ENCODE results near the gene CDIPT. TPM values are rescaled to one million over a fixed set of nuclear protein-coding genes. Genes with fewer than 3 reads are reported as not detected.
A peak's percentile ranks its signal among the peaks of the same experiment; 100 is the strongest.

Gene CDIPT
- total and polyA plus RNA-seq, 10 of the 15 experiments (the other 5 are each of a cell fraction or from before 2014, with no cell fraction given): 0.87 to 36.4 (median 27.1) TPM

GRCh38 chr16:29898804-29899515 is 35.9 kb upstream of the CDIPT start:
- SMC1A ChIA-PET (ENCODE audit: uncharacterized antibody, unreplicated experiment): no interaction called here

GRCh38 chr16:29898135-29898803 is 35.2 kb upstream of the CDIPT start:
- no peak for FAIRE-seq

More at GRCh38 chr16:29898804-29899515, 35.9 kb upstream of the CDIPT start:
- no peak for FAIRE-seq
- no peak for DNase-seq (ENCODE audit: low read depth, low spot score)
- Histone ChIP-seq H3K27ac (ENCODE audit: control insufficient read depth, insufficient read depth) (no peak overlapping the region), H3K4me2 (ENCODE audit: control insufficient read depth, insufficient read depth) (no peak overlapping the region), H3K9ac (ENCODE audit: control insufficient read depth, insufficient read depth, low read length) (no peak overlapping the region), H2AFZ (ENCODE audit: control insufficient read depth, low read depth, low read length) (no peak overlapping the region), H3K27me3 (replicated peaks in 1 of 2; ENCODE audit: control insufficient read depth in 2 of 2, insufficient read depth in 2 of 2, low read length in 1 of 2) (no peaks in the 10 kb centered on the region; a peak in 1 of 4 replicates), H3K4me1 (ENCODE audit: control insufficient read depth, insufficient read depth, low read length) (peaks cover 3% of the 10 kb centered on the region; the same call in 1 of the 2 replicates), H3K4me3 (no peak overlapping the region), H3K9me3 (replicated peaks; ENCODE audit: control insufficient read depth, insufficient read depth, low read length) (no peaks in the 10 kb centered on the region), H3K79me2 (ENCODE audit: control insufficient read depth, insufficient read depth, low read length) (no peaks in the 10 kb centered on the region), H4K20me1 (ENCODE audit: control insufficient read depth, insufficient read depth) (no peaks in the 10 kb centered on the region), H3K36me3 (ENCODE audit: control insufficient read depth in 2 of 2, insufficient read depth in 2 of 2, low read length in 1 of 2) (no peaks in the 10 kb centered on the region)
- 4% methylated on average over 20 of the region's 25 CpGs for WGBS (ENCODE audit: insufficient coverage, insufficient replicate concordance, low lambda C conversion rate, missing lambda C conversion rate)
- ChIA-PET CTCF (interaction anchor here (1.1 to 1.3 kb wide), 2 partner anchors 133 to 156 kb away, joined by 3 read pairs; partner anchors contain the start of gene TLCD3B), POLR2A (interaction anchor here (0.5 to 1.2 kb wide), 2 partner anchors 9 to 18 kb away, joined by 3 read pairs; no protein-coding TSS in a partner anchor), RAD21 (ENCODE audit: unreplicated experiment) (no interaction called here)
- intact Hi-C loops (cut with micrococcal nuclease; ENCODE audit: unreplicated experiment) (no loop called here), in situ Hi-C loops (cut with MboI) (no loop called here)
- ATAC-seq: no peak
- TF ChIP-seq KDM1A (IDR thresholded peaks at IDR 0.05; ENCODE audit: borderline replicate concordance) (no peak), ZNF207 (IDR thresholded peaks at IDR 0.05; ENCODE audit: borderline replicate concordance) (no peak), TBL1XR1 (IDR thresholded peaks at IDR 0.05; ENCODE audit: low read depth, low read length) (no peak), TARDBP (IDR thresholded peaks at IDR 0.05; ENCODE audit: borderline replicate concordance) (no peak), ZNF622 (IDR thresholded peaks at IDR 0.05) (no peak), EP300 (IDR thresholded peaks at IDR 0.05; ENCODE audit: borderline replicate concordance in 1 of 2, control insufficient read depth in 1 of 2, low read depth in 2 of 2, low read length in 2 of 2) (no peak), CHD1 (IDR thresholded peaks at IDR 0.05; ENCODE audit: low read depth, low read length) (no peak), PAX5 (IDR thresholded peaks at IDR 0.05; ENCODE audit: borderline replicate concordance, low read depth, low read length) (no peak)
- no TSS peak for BruUV-seq (replicated peaks)

More at GRCh38 chr16:29898135-29898803, 35.2 kb upstream of the CDIPT start:
- Histone ChIP-seq H3K9me3 (replicated peaks; ENCODE audit: control insufficient read depth, insufficient read depth, low read length) (no peaks in the 10 kb centered on the region), H3K4me1 (ENCODE audit: control insufficient read depth, insufficient read depth, low read length) (peaks cover 3% of the 10 kb centered on the region; the same call in 1 of the 2 replicates), H3K4me3 (no peak overlapping the region), H3K36me3 (ENCODE audit: control insufficient read depth in 2 of 2, insufficient read depth in 2 of 2, low read length in 1 of 2) (no peaks in the 10 kb centered on the region), H4K20me1 (ENCODE audit: control insufficient read depth, insufficient read depth) (no peaks in the 10 kb centered on the region), H3K9ac (ENCODE audit: control insufficient read depth, insufficient read depth, low read length) (no peak overlapping the region), H3K27me3 (replicated peaks in 1 of 2; ENCODE audit: control insufficient read depth in 2 of 2, insufficient read depth in 2 of 2, low read length in 1 of 2) (no peaks in the 10 kb centered on the region; a peak in 1 of 4 replicates), H2AFZ (ENCODE audit: control insufficient read depth, low read depth, low read length) (no peak overlapping the region), H3K79me2 (ENCODE audit: control insufficient read depth, insufficient read depth, low read length) (no peaks in the 10 kb centered on the region), H3K4me2 (ENCODE audit: control insufficient read depth, insufficient read depth) (no peak overlapping the region), H3K27ac (ENCODE audit: control insufficient read depth, insufficient read depth) (no peak overlapping the region)
- no TSS peak for BruUV-seq (replicated peaks)
- POLR2A ChIA-PET: no interaction called here
- WGBS (ENCODE audit: insufficient coverage, insufficient replicate concordance, low lambda C conversion rate, missing lambda C conversion rate): 17% methylated on average over 9 of the region's 9 CpGs
- CTCF ChIA-PET: interaction anchor here (0.5 to 1.3 kb wide), 2 partner anchors 133 to 205 kb away, joined by 3 read pairs; partner anchors contain the start of gene TLCD3B
- ATAC-seq: no peak
- in situ Hi-C loops (cut with MboI): no loop called here
- DNase-seq (ENCODE audit: low read depth, low spot score): no peak
- SMC1A ChIA-PET (ENCODE audit: uncharacterized antibody, unreplicated experiment): no interaction called here
- RAD21 ChIA-PET (ENCODE audit: unreplicated experiment): no interaction called here
- intact Hi-C loops (cut with micrococcal nuclease; ENCODE audit: unreplicated experiment): no loop called here
- peak; percentile 67; the same call in 1 of the 2 replicates for TF ChIP-seq REST (IDR thresholded peaks at IDR 0.05; ENCODE audit: low read depth, low read length)
- no peak for TF ChIP-seq EGR1 (IDR thresholded peaks at IDR 0.05; ENCODE audit: borderline replicate concordance in 1 of 2, low read depth in 2 of 2, low read length in 2 of 2)
